ENCODE data around the gene B3GAT1.

B3GAT1 gene

GRCh38 chr11:134374891-134375550 is 37.0 kb downstream of the B3GAT1 start:
- TF ChIP-seq, protein P1, sequence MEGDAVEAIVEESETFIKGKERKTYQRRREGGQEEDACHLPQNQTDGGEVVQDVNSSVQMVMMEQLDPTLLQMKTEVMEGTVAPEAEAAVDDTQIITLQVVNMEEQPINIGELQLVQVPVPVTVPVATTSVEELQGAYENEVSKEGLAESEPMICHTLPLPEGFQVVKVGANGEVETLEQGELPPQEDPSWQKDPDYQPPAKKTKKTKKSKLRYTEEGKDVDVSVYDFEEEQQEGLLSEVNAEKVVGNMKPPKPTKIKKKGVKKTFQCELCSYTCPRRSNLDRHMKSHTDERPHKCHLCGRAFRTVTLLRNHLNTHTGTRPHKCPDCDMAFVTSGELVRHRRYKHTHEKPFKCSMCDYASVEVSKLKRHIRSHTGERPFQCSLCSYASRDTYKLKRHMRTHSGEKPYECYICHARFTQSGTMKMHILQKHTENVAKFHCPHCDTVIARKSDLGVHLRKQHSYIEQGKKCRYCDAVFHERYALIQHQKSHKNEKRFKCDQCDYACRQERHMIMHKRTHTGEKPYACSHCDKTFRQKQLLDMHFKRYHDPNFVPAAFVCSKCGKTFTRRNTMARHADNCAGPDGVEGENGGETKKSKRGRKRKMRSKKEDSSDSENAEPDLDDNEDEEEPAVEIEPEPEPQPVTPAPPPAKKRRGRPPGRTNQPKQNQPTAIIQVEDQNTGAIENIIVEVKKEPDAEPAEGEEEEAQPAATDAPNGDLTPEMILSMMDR (IDR thresholded peaks at IDR 0.05; ENCODE audit: low read depth, low read length, missing control alignments), result no peak
- no peak for DNase-seq (ENCODE audit: extremely low read depth, low read depth)
- H3K4me3 ChIP-seq (replicated peaks; ENCODE audit: low read depth, low read length), result no peak overlapping the region

GRCh38 chr11:134374171-134374570 is 37.9 kb downstream of the B3GAT1 start:
- DNase-seq (ENCODE audit: extremely low read depth, low read depth), result no peak
- H3K4me3 ChIP-seq (replicated peaks; ENCODE audit: low read depth, low read length), result no peak overlapping the region
- TF ChIP-seq, protein P1 (IDR thresholded peaks at IDR 0.05; ENCODE audit: low read depth, low read length, missing control alignments), result no peak

DNA sequence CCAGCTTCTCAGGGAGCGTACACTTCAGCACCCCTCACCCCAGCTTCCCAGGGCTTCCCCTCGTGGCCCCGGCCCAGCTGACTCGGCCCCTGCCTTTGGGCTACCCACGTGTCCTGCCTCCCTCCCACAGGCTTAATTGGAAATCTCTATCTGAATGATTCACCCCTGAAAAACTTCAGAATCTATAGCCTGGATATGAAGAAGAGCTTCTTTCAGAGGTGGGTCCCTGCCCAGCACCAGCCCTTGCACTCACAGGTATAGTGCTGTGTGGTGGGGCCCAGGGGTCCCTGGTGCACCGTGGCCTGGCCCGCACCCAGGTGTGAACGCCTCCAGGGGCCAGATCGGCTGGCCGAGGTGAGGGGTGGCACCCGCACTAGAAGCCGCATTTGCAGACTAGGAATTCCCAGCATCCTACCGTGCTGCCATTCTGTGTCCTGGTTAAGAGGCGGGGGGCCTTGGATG is 38.4 kb downstream of the B3GAT1 start:
- DNase-seq (ENCODE audit: extremely low read depth, low read depth), result no peak
- H3K4me3 ChIP-seq (replicated peaks; ENCODE audit: low read depth, low read length), result no peak overlapping the region
- TF ChIP-seq, protein P1 (IDR thresholded peaks at IDR 0.05; ENCODE audit: low read depth, low read length, missing control alignments), result no peak

- no peak for DNase-seq (ENCODE audit: extremely low read depth, low read depth)
- H3K4me3 ChIP-seq (replicated peaks; ENCODE audit: low read depth, low read length), result no peak overlapping the region
- TF ChIP-seq, protein P1 (IDR thresholded peaks at IDR 0.05; ENCODE audit: low read depth, low read length, missing control alignments), result no peak
Observed at GRCh38 chr11:134372961-134373360, 39.1 kb downstream of the B3GAT1 start.

DNA sequence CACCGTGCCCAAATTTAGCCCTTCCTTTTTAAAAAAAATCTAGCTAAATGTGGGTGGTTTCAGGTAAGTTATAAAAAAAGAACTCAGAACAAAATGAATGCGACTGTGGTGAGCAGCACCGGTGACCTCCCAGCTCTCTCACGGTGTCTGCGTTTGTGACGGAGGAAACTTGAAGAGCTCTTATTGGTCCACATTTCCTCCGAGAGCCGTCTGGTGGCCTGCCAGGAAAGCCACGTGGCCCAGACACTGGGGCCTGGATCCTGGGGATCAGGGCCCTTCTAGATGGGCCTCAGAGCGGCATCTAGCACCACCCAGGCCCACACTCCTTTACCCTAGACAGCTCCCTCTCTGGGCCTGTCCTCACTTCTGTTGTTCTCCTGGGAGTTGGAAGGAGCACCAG is 39.5 kb downstream of the B3GAT1 start:
- TF ChIP-seq, protein P1 (IDR thresholded peaks at IDR 0.05; ENCODE audit: low read depth, low read length, missing control alignments), result no peak
- no peak for DNase-seq (ENCODE audit: extremely low read depth, low read depth)

GRCh38 chr11:134371436-134372185 is 40.4 kb downstream of the B3GAT1 start:
- TF ChIP-seq, protein P1 (IDR thresholded peaks at IDR 0.05; ENCODE audit: low read depth, low read length, missing control alignments), result no peak
- H3K4me3 ChIP-seq (replicated peaks; ENCODE audit: low read depth, low read length), result no peak overlapping the region
- DNase-seq (ENCODE audit: extremely low read depth, low read depth), result no peak

More for the DNA sequence above, 39.5 kb downstream of the B3GAT1 start:
- no peak overlapping the region for H3K4me3 ChIP-seq (replicated peaks; ENCODE audit: low read depth, low read length)

All from HFF-Myc (cell line).